C4-2B (cell line): ENCODE results near the gene OTUD1.

Experiments used
- ZFX ChIP-seq: fragments of 450-650 bp; IDR thresholded peaks from 2 replicates; pipeline ENCODE4 v1.6.1; 2017
- TF ChIP-seq, protein P1 (sequence below): fragments of 450-650 bp; conservative IDR thresholded peaks from 2 replicates; pipeline ENCODE4 v1.5.1; 2017; ENCODE audit warnings: mild to moderate bottlenecking

DNA sequence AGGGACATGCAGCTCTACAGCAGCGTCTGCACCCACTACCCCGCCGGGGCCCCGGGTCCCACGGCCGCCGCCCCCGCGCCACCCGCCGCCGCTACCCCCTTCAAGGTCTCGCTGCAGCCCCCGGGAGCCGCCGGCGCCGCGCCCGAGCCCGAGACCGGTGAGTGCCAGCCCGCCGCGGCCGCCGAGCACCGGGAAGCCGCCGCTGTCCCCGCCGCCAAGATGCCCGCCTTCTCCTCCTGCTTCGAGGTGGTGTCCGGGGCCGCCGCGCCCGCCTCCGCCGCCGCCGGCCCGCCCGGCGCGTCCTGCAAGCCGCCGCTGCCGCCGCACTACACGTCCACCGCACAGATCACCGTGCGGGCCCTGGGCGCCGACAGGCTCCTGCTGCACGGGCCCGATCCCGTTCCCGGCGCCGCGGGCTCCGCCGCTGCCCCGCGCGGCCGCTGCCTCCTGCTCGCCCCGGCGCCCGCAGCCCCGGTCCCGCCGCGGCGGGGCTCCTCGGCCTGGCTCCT lies 631 bp downstream of the OTUD1 start:
- peak; percentile 84 for TF ChIP-seq ZFX
- TF ChIP-seq, protein P1, sequence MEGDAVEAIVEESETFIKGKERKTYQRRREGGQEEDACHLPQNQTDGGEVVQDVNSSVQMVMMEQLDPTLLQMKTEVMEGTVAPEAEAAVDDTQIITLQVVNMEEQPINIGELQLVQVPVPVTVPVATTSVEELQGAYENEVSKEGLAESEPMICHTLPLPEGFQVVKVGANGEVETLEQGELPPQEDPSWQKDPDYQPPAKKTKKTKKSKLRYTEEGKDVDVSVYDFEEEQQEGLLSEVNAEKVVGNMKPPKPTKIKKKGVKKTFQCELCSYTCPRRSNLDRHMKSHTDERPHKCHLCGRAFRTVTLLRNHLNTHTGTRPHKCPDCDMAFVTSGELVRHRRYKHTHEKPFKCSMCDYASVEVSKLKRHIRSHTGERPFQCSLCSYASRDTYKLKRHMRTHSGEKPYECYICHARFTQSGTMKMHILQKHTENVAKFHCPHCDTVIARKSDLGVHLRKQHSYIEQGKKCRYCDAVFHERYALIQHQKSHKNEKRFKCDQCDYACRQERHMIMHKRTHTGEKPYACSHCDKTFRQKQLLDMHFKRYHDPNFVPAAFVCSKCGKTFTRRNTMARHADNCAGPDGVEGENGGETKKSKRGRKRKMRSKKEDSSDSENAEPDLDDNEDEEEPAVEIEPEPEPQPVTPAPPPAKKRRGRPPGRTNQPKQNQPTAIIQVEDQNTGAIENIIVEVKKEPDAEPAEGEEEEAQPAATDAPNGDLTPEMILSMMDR, result no peak
